Activated CD4-positive, alpha-beta T cell treated with anti-CD3 and anti-CD28 coated beads, Interleukin-10, Interleukin-2, amounts not matched to agents 100 ng/mL and 50 ng/mL, durations not matched to agents 16 hours and 8 hours (primary cell): ENCODE results near the gene DNASE1.
"Not testable (repeated sequence)": the region's sequence is repeated elsewhere in the genome, so short reads cannot be mapped to it uniquely, and the experiment has no call there.

Source experiments
- DNase-seq: peaks from one replicate; pipeline ENCODE4 v3.0.0-alpha.2; 2020

The DNASE1 gene, protein sequence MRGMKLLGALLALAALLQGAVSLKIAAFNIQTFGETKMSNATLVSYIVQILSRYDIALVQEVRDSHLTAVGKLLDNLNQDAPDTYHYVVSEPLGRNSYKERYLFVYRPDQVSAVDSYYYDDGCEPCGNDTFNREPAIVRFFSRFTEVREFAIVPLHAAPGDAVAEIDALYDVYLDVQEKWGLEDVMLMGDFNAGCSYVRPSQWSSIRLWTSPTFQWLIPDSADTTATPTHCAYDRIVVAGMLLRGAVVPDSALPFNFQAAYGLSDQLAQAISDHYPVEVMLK

DNA sequence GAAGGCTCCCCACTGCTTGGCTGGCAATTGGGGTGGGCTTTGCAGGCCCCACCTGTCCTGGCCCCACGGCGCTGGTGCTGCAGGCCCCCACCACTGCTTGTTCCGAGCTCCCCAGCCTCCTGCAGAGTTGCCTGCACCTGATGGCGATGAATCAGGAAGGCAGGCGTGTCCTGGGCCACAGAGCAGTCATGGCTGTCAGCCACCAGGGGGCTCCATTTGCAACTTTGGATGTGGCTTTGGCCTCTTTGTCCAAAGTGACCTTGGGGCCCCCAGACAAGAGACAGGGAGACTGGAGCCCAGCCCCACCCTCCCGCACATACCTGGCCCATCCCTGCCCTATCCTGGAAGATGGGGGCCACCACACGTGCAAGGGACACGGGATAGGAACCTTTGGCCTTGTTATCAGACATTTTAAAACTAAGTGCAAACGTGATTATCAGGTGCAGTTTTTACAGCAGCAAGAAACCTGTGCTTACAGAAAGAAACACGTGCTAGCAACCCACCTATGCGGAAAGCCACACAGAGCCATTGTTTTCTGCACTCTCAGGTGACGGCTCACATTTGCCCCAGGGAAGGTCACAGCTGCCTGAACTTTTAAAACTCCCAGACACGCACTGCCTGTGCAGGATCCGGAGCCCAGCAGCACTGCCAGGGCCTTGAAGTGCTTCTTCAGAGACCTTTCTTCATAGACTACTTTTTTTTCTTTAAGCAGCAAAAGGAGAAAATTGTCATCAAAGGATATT lies at the start of gene DNASE1:
TSS of gene DNASE1 (plus strand) at position 443 of the 743 bp plus-strand sequence. CDS start 683 bp downstream, outside the sequence.
- peak; percentile 70 for DNase-seq

DNA sequence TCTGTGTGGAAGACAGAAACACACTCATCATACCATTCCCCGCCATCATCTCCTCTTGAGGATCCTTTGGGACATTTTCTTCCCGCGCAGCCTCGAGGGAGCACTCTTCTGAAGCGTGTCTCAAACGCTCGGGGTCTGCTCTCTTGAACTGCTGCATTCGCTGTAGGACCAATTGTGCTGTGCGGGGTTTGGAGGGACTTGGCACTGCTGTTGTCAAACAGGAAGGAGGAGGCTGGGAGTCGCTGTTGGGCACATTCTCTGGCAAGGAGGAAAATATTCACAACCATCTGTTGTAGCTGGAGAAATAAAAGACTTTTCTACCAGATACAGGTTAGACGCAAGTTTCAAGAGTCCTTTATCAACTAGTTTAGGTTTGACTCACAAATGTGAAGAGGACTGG lies 48.0 kb upstream of the DNASE1 start:
- no peak for DNase-seq

GRCh38 chr16:3607161-3607560 lies 47.3 kb upstream of the DNASE1 start:
- no peak for DNase-seq

DNA sequence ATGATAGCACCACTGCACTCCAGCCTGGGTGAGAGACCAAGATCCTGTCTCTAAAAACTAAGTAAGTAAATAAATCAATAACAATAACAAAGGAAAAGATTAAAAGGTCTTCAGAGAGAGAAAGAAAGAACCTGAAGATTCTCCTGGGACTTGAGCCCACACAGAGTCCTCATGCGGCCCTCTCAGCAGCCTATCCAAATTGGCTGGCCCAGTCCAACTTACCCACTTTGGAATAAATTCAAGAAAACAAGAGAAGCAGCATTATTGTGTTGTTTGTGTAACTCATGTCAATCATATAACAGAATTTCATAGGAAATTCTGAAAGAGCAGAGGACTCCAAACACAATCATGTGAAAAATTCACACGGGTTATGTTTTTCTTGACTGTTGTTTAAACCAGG lies 46.9 kb upstream of the DNASE1 start:
- no peak for DNase-seq

DNA sequence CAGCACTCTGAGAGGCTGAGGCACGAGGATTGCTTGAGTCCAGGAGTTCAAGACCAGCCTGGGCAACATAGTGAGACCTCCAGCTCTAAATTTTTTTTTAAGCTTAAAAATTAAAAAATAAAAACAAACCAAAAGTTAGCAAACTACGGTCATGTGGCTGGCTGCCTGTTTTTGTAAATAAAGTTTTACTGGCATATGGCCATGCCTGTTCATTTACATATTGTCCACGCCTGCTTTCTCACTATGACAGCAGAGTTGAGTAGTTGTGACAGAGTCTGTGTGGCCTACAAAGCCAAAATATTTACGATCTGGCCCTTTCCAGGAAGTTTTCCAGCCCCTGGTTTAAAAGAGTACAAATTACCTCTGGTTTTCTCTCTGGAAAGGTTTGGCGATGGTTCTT lies 46.4 kb upstream of the DNASE1 start:
- no peak for DNase-seq

- DNase-seq: not testable (repeated sequence)
These were observed 45.5 kb upstream of the DNASE1 start for GRCh38 chr16:3608976-3609375.

GRCh38 chr16:3609895-3610697 lies 44.4 kb upstream of the DNASE1 start:
- DNase-seq: no peak

GRCh38 chr16:3610698-3611145 lies 43.8 kb upstream of the DNASE1 start:
- no peak for DNase-seq

DNA sequence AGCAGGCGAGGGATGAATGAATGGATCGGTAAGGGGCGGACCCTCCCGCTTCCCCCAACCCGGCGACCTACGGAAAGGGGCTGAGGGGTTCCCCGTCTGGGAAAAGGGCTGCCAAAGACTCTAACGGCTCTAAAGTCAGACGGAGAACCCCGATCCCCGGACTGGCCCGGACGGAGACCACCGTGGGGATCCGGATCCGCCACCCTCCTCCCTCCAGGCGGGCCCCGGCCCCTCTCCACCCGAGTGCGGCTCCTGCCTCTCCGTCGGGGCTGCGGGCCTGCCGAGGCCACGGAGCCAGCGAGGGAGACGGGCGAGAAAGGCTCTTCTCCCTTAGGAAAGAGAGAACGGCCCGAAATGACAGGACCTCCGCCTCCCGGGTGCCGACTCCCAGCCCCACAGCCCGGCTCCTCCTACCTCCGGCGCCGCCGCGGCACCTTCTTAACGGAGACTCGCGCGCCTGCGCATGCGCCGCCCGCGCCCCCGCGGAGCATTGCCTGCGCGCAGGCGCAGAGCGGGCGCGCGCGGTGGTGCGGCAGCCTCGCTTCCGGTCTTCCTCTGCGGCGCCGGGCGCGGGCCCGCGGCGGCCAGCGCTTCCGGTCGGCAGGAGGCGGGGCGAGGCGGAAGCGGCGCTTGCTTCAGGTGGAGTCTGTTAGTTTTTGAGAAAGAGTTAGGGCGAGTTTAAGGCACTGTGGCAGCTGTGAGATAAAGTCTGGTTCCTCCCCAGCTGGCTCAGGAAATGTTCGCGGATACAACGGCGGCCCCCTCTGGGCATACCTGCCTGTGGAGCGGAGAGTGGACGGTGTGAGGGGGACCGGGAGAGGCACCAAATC lies 43.1 kb upstream of the DNASE1 start, which contains the start of gene SLX4:
TSS of gene SLX4 (minus strand) at position 461 of the 830 bp plus-strand sequence. CDS start 2,642 bp downstream, outside the sequence.
- peak; percentile 96 for DNase-seq

GRCh38 chr16:3612510-3613466 lies 41.7 kb upstream of the DNASE1 start:
- no peak for DNase-seq

DNA sequence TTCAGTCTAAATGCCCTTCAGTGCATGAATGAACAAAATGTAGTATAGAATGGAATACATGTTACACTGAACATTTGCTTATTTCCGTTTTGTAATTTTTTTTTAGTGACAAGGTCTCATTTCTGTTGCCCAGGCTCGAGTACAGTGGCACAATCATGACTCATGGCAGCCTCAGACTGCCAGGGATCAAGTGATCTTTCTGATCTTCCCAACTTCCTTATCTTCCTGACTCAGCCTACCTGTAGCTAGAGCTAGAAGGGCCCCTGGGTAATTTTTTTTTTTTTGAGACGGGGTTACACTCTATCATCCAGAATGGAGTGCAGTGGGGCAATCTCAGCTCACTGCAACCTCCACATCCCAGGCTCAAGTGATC lies 35.7 kb upstream of the DNASE1 start:
- no peak for DNase-seq

DNA sequence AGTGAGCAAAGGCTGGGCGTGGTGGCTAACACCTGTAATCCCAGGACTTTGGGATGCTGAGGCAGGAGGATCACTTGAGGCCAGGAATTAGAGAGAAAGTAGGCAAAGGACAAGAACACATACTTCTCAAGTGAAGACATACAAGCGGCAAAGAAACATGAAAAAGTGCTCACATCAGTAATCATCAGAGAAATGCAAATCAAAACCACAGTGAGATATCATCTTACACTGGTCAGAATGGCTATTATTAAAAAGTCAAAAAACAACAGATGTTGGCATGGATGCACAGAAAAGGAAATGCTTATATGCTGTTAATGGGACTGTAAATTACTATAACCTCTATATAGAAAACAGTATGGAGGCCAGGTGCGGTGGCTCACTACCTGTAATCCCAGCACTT lies 30.8 kb upstream of the DNASE1 start:
- DNase-seq: no peak

DNA sequence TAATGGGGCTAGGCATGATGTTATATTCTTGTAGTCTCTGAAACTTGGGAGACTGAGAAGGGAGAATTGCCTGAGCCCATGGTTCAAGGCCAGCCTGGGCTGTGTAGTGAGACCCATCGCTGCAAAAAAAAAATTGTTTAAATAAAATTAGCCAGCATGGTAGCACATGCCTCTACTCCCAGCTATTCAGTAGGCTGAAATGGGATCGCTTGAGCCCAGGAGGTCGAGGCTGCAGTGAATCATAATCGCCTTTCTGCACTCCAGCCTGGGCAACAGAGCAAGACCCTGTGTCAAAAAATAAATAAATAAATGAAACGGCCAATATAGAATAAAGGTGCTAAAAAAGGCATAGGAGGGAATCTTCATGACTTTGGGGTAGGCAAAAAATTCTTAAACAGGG lies 29.2 kb upstream of the DNASE1 start:
- no peak for DNase-seq

DNA sequence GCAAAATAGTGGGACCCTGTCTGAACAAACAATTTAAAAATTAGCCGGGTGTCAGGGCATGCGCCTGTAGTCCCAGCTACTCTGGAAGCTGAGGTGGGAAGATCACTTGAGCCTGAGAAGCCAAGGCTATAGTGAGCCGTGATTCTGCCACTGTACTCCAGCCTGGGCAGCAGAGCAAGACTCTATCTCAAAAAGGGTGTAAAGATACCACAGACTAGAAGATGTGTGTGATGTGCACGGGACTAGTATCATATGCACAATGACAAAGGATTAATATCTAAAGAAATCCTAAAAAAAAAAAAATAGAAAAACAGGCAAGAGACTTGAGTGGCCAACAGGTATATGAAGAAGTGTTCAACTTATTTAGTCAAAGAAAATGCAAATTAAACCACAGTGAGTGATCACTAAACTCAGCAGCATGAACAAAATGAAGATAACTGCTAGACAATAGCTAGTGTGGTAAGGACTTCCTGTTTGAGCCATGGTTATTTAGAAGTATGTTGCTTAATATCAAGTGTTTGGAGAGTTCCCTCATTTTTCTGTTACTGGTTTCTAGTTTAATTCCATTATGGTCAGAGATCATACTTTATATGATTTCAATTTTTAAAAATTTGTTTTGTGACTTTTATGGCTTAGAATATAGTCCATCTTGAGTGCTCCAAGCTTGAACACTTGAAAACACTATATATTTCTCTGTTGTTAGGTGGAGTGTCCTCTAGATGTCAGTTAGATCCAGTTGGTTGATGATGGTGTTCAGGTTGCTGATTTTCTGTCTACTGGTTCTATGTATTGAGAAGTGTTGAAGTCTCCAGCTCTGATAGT lies 28.4 kb upstream of the DNASE1 start:
- DNase-seq: peak; percentile 65

GRCh38 chr16:3637371-3637923 lies 17.0 kb upstream of the DNASE1 start:
- DNase-seq: no peak

- DNase-seq: no peak
These were observed 15.4 kb upstream of the DNASE1 start for GRCh38 chr16:3638916-3639644.

- no peak for DNase-seq
These were observed 14.3 kb upstream of the DNASE1 start for GRCh38 chr16:3640207-3640606.

GRCh38 chr16:3640632-3641501 lies 13.6 kb upstream of the DNASE1 start:
- DNase-seq: no peak
